Measurements from ENCODE around the gene C2orf49. TPM values are rescaled to one million over a fixed set of nuclear protein-coding genes. Genes with fewer than 3 reads are reported as not detected.

C2orf49 gene
- total and polyA plus RNA-seq, 2 of the 8 experiments (the other 6 are each of a cell fraction or from before 2014, with no cell fraction given): 5.6 to 19.9 TPM

DNA sequence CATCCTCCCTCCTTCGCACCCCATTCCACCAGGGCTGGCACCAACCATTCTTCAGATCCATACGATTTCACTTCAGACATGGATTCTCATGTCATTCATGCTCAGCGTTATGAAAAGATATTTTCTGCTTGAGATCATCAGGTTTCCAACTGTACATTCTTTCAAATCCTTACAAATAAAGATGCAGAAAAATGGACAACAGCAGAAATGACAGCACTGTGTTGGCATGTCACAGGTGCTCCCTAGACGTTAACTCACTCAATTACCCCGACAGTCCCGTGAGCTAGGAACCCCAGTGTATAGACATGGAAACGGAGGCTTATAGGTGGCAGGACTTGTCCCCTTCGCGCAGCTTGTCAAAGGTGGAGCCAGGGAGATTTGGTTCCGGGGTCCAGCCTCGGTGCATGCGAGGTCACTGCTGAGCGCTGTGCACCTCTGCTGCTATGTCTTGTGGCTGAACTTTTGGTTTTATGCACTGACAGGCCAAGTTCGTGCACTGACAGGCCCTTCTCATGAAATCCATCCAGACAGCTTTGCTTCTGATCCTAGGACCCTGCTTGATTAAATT is 43.8 kb downstream of the C2orf49 start:
- H3K4ac ChIP-seq (replicated peaks; ENCODE audit: insufficient read length, low read depth, low read length): no peak overlapping the region
- H3K79me2 ChIP-seq (ENCODE audit: control insufficient read depth in 1 of 2, insufficient read depth in 2 of 2, low read length in 2 of 2): no peaks in the 10 kb centered on the region
- H3K4me2 ChIP-seq (ENCODE audit: insufficient read depth in 1 of 2, low read depth in 2 of 2, low read length in 2 of 2): no peak overlapping the region
- H4K5ac ChIP-seq (ENCODE audit: insufficient read length, low read depth, low read length): no peak overlapping the region
- no peak overlapping the region for H2BK15ac ChIP-seq (ENCODE audit: low read length)
- no peak overlapping the region for H3K56ac ChIP-seq (replicated peaks; ENCODE audit: insufficient read length, low read depth, low read length)
- no peaks in the 10 kb centered on the region for H3K79me1 ChIP-seq (ENCODE audit: low read depth, low read length)
- no peak overlapping the region for H2BK12ac ChIP-seq (ENCODE audit: low read depth, low read length)
- H2BK20ac ChIP-seq (ENCODE audit: low read length): no peak overlapping the region
- H3K27ac ChIP-seq (ENCODE audit: low read depth, low read length): no peak overlapping the region
- H2BK120ac ChIP-seq (replicated peaks; ENCODE audit: low read depth, low read length): no peak overlapping the region
- no peak overlapping the region for H4K8ac ChIP-seq (ENCODE audit: extremely low read depth, insufficient read depth, low read length)
- POLR2A ChIA-PET (ENCODE audit: partially characterized antibody): interaction anchor here (1.8 kb wide), 1 partner anchor 17 kb away, joined by 7 read pairs; the partner anchor contains the start of gene FHL2
- H2AK5ac ChIP-seq (ENCODE audit: low read depth, low read length): no peak overlapping the region
- H3K4me3 ChIP-seq (ENCODE audit: extremely low read depth in 1 of 4, insufficient read depth in 2 of 4, low read depth in 3 of 4, low read length in 4 of 4): no peak overlapping the region
- H2AFZ ChIP-seq (ENCODE audit: low read length): no peak overlapping the region
- no peak overlapping the region for H4K91ac ChIP-seq (replicated peaks; ENCODE audit: insufficient read length, low read length)
- no peak overlapping the region; a peak in 1 of 7 replicates for H3K9ac ChIP-seq (replicated peaks in 1 of 4; ENCODE audit: extremely low read depth in 1 of 4, low read depth in 3 of 4, low read length in 3 of 4)
- H3K14ac ChIP-seq (ENCODE audit: insufficient read length): no peak overlapping the region
- H3K18ac ChIP-seq (ENCODE audit: extremely low read depth, low read length): no peak overlapping the region
- no peaks in the 10 kb centered on the region; a peak in 2 of 7 replicates for H3K4me1 ChIP-seq (replicated peaks in 1 of 4; ENCODE audit: control insufficient read depth in 3 of 4, insufficient read depth in 4 of 4, low read length in 3 of 4)
- no peak for DNase-seq (ENCODE audit: low read depth in 1 of 2, low spot score in 2 of 2)
- peaks cover 12 to 28% (median 22%) of the 10 kb centered on the region in 4 experiments for H3K36me3 ChIP-seq (ENCODE audit: control insufficient read depth in 2 of 4, insufficient read depth in 4 of 4, low read length in 3 of 4)
- CTCF ChIA-PET (ENCODE audit: partially characterized antibody): interaction anchor here (1.4 kb wide), 1 partner anchor 12 kb away, joined by 5 read pairs; no protein-coding TSS in a partner anchor
- FAIRE-seq: no peak
- no peaks in the 10 kb centered on the region for H4K20me1 ChIP-seq (replicated peaks in 1 of 2; ENCODE audit: control insufficient read depth in 1 of 2, insufficient read depth in 2 of 2, low read length in 2 of 2)
- H3K23ac ChIP-seq (ENCODE audit: insufficient read length): no peak overlapping the region
- H3K23me2 ChIP-seq (ENCODE audit: low read depth, low read length): no peaks in the 10 kb centered on the region
- H3K27me3 ChIP-seq (replicated peaks in 1 of 4; ENCODE audit: control insufficient read depth in 3 of 4, extremely low read depth in 1 of 4, insufficient read depth in 3 of 4, low read length in 3 of 4): no peaks in the 10 kb centered on the region
- no peak overlapping the region for H2BK5ac ChIP-seq (ENCODE audit: low read depth, low read length)
- H3K9me3 ChIP-seq (ENCODE audit: insufficient read depth in 2 of 2, low read depth in 1 of 2, low read length in 1 of 2): no peaks in the 10 kb centered on the region
- 92% methylated on average over 14 of the region's 14 CpGs; no CpG with 5 or more reads in 1 of the 2 experiments for WGBS, 2 experiments (ENCODE audit: extremely low coverage in 1 of 2, insufficient coverage in 1 of 2, insufficient read length in 1 of 2, insufficient replicate concordance in 2 of 2, low coverage in 1 of 2, low lambda C conversion rate in 2 of 2, missing lambda C conversion rate in 1 of 2)
- TF ChIP-seq TAF7 (optimal IDR thresholded peaks at IDR 0.05; ENCODE audit: borderline replicate concordance, low read depth, low read length) (no peak), HDAC2 (IDR thresholded peaks at IDR 0.05; ENCODE audit: borderline replicate concordance in 1 of 2, low read depth in 2 of 2, low read length in 2 of 2) (no peak), SAP30 (IDR thresholded peaks at IDR 0.05; ENCODE audit: insufficient read depth, insufficient replicate concordance, low read length) (no peak), KDM1A (IDR thresholded peaks at IDR 0.05; ENCODE audit: borderline replicate concordance, low read length) (no peak), CBX5 (IDR thresholded peaks at IDR 0.05; ENCODE audit: low read depth, low read length) (no peak), TCF12 (IDR thresholded peaks at IDR 0.05; ENCODE audit: low read depth, low read length) (no peak), TAF1 (IDR thresholded peaks at IDR 0.05; ENCODE audit: low read depth, low read length) (no peak), ASH2L (IDR thresholded peaks at IDR 0.05; ENCODE audit: low read length) (no peak), SP2 (IDR thresholded peaks at IDR 0.05; ENCODE audit: low read length) (no peak), EP300 (IDR thresholded peaks at IDR 0.05; ENCODE audit: borderline replicate concordance in 1 of 2, low read depth in 2 of 2, low read length in 2 of 2) (no peak), POLR2AphosphoS5 (IDR thresholded peaks at IDR 0.05; ENCODE audit: low read depth, low read length) (no peak), GTF2F1 (IDR thresholded peaks at IDR 0.05; ENCODE audit: borderline replicate concordance, low read depth, low read length) (no peak)
- TF ChIP-seq, protein P1, sequence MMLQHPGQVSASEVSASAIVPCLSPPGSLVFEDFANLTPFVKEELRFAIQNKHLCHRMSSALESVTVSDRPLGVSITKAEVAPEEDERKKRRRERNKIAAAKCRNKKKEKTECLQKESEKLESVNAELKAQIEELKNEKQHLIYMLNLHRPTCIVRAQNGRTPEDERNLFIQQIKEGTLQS (IDR thresholded peaks at IDR 0.05; ENCODE audit: insufficient read depth, low read depth, low read length): no peak

Data from H1 (cell line).